ENCODE data around the gene PATL1.

Gene PATL1

GRCh38 chr11:59660621-59661020 lies 8.2 kb downstream of the PATL1 start:
- DNase-seq (ENCODE audit: low read depth): no peak
- H3K4me3 ChIP-seq (ENCODE audit: control insufficient read depth, low read depth, low read length): no peak overlapping the region
- TF ChIP-seq CTCF (IDR thresholded peaks at IDR 0.05; ENCODE audit: control insufficient read depth, insufficient read depth, low read depth, low read length, missing control alignments): no peak

- TF ChIP-seq CTCF (IDR thresholded peaks at IDR 0.05; ENCODE audit: control insufficient read depth, insufficient read depth, low read depth, low read length, missing control alignments): no peak
- no peak for DNase-seq (ENCODE audit: low read depth)
Observed at GRCh38 chr11:59659981-59660380, 8.9 kb downstream of the PATL1 start.

GRCh38 chr11:59658036-59658435 lies 10.8 kb downstream of the PATL1 start:
- no peak overlapping the region for H3K4me3 ChIP-seq (ENCODE audit: control insufficient read depth, low read depth, low read length)
- no peak for TF ChIP-seq CTCF (IDR thresholded peaks at IDR 0.05; ENCODE audit: control insufficient read depth, insufficient read depth, low read depth, low read length, missing control alignments)
- no peak for DNase-seq (ENCODE audit: low read depth)

More at GRCh38 chr11:59659981-59660380, 8.9 kb downstream of the PATL1 start:
- no peak overlapping the region for H3K4me3 ChIP-seq (ENCODE audit: control insufficient read depth, low read depth, low read length)

GRCh38 chr11:59654893-59655292 lies 13.9 kb downstream of the PATL1 start:
- no peak for DNase-seq (ENCODE audit: low read depth)
- no peak for TF ChIP-seq CTCF (IDR thresholded peaks at IDR 0.05; ENCODE audit: control insufficient read depth, insufficient read depth, low read depth, low read length, missing control alignments)
- H3K4me3 ChIP-seq (ENCODE audit: control insufficient read depth, low read depth, low read length): no peak overlapping the region

GRCh38 chr11:59647245-59647980 lies 21.4 kb downstream of the PATL1 start:
- DNase-seq (ENCODE audit: low read depth): no peak
- no peak overlapping the region for H3K4me3 ChIP-seq (ENCODE audit: control insufficient read depth, low read depth, low read length)
- TF ChIP-seq CTCF (IDR thresholded peaks at IDR 0.05; ENCODE audit: control insufficient read depth, insufficient read depth, low read depth, low read length, missing control alignments): no peak

- TF ChIP-seq CTCF (IDR thresholded peaks at IDR 0.05; ENCODE audit: control insufficient read depth, insufficient read depth, low read depth, low read length, missing control alignments): no peak
- DNase-seq (ENCODE audit: low read depth): no peak
- no peak overlapping the region for H3K4me3 ChIP-seq (ENCODE audit: control insufficient read depth, low read depth, low read length)
Observed at GRCh38 chr11:59644528-59644927, 24.3 kb downstream of the PATL1 start.
